Esophagus squamous epithelium (tissue), 4 donors: ENCODE results near the gene GADD45G.

Source experiments
- CTCF ChIP-seq, 6 experiments: fragments of 450-650 bp in 4 of 6; fragments of 200-600 bp in 2 of 6; sonication (generic) in 2 of 6; IDR thresholded peaks; one replicate each; pipeline ENCODE4 v1.5.1; 2016 to 2019; ENCODE audit warnings: antibody characterized with exemption in 6 of 6, mild to moderate bottlenecking in 4 of 6, moderate library complexity in 4 of 6
- POLR2A ChIP-seq, 4 donors: fragments of 450-650 bp; IDR thresholded peaks; one replicate each; pipeline ENCODE4 v1.6.1; 2017; ENCODE audit warnings: antibody characterized with exemption in 4 of 4, mild to moderate bottlenecking in 4 of 4, moderate library complexity in 3 of 4

GRCh38 chr9:89646189-89646939 lies 41.6 kb downstream of the GADD45G start:
- TF ChIP-seq POLR2A (IDR thresholded peaks at IDR 0.05) (no peak), CTCF (IDR thresholded peaks at IDR 0.05) (no peak)
